SK-N-MC (cell line): Measurements from ENCODE around the gene GPR4.

Source experiments
- EZH2 ChIP-seq: fragments of 200-600 bp; sonication (generic); IDR thresholded peaks from one replicate; pipeline ENCODE4 v1.6.1; 2017; ENCODE audit warnings: antibody characterized with exemption
- POLR2AphosphoS5 ChIP-seq: IDR thresholded peaks from 2 replicates; pipeline ENCODE4 v1.6.1; 2012; ENCODE audit warnings: mild to moderate bottlenecking, low read depth, low read length, borderline replicate concordance

GRCh38 chr19:45564131-45564780, 37.8 kb downstream of the GPR4 start:
- no peak for TF ChIP-seq EZH2
- no peak for TF ChIP-seq POLR2AphosphoS5
